SK-N-SH treated with all-trans-retinoic acid at 6 μM for 48 hours (cell line): ENCODE data around the gene OSER1.

Experiments
- ATAC-seq: fragments of 200-7000 bp; cut with Tn5 transposase; 3 replicates; pipeline ENCODE4 v1.9.1; 2020; ENCODE audit warnings: mild to moderate bottlenecking, moderate library complexity
- ARNTL ChIP-seq: fragments of 450-650 bp; formaldehyde crosslinking; IDR thresholded peaks from 2 replicates; pipeline ENCODE4 v1.5.0; 2020; ENCODE audit warnings: low read depth, mild to moderate bottlenecking, moderate library complexity, borderline replicate concordance
- CSDC2 ChIP-seq: fragments of 250-450 bp; sonication (Bioruptor Pico); IDR thresholded peaks from 2 replicates; pipeline ENCODE4 v1.5.0; 2020; ENCODE audit warnings: mild to moderate bottlenecking, moderate library complexity
- CSRNP3 ChIP-seq: fragments of 250-450 bp; sonication (Bioruptor Pico); IDR thresholded peaks from 2 replicates; pipeline ENCODE4 v1.5.1; 2021; ENCODE audit warnings: mild to moderate bottlenecking, moderate library complexity
- ESRRG ChIP-seq: fragments of 250-450 bp; sonication (Bioruptor Pico); IDR thresholded peaks from 2 replicates; pipeline ENCODE4 v1.6.1; 2021; ENCODE audit warnings: mild to moderate bottlenecking
- GLIS3 ChIP-seq: fragments of 250-450 bp; sonication (Bioruptor Pico); IDR thresholded peaks from 2 replicates; pipeline ENCODE4 v1.5.0; 2020; ENCODE audit warnings: mild to moderate bottlenecking, moderate library complexity
- ISL1 ChIP-seq: fragments of 250-450 bp; sonication (Bioruptor Pico); IDR thresholded peaks from 2 replicates; pipeline ENCODE4 v2.1.2; 2022; ENCODE audit warnings: mild to moderate bottlenecking, moderate library complexity
- OSR1 ChIP-seq: fragments of 250-450 bp; sonication (Bioruptor Pico); IDR thresholded peaks from 2 replicates; pipeline ENCODE4 v1.8.0; 2022; ENCODE audit warnings: moderate library complexity, mild to moderate bottlenecking, inconsistent platforms
- PATZ1 ChIP-seq: fragments of 250-450 bp; sonication (Bioruptor Pico); IDR thresholded peaks from 2 replicates; pipeline ENCODE4 v1.8.0; 2020; ENCODE audit warnings: mild to moderate bottlenecking, moderate library complexity, borderline replicate concordance
- PPARA ChIP-seq: fragments of 250-450 bp; sonication (Bioruptor Pico); IDR thresholded peaks from 2 replicates; pipeline ENCODE4 v1.5.0; 2020; ENCODE audit warnings: mild to moderate bottlenecking, borderline replicate concordance
- RARB ChIP-seq: fragments of 250-450 bp; sonication (Bioruptor Pico); IDR thresholded peaks from 2 replicates; pipeline ENCODE4 v1.8.0; 2021; ENCODE audit warnings: mild to moderate bottlenecking, moderate library complexity
- TCF4 ChIP-seq: fragments of 250-450 bp; sonication (Bioruptor Pico); IDR thresholded peaks from 2 replicates; pipeline ENCODE4 v1.8.0; 2021; ENCODE audit warnings: mild to moderate bottlenecking, moderate library complexity, borderline replicate concordance
- TOX ChIP-seq: fragments of 250-450 bp; sonication (Bioruptor Pico); IDR thresholded peaks from 2 replicates; pipeline ENCODE4 v1.8.0; 2021; ENCODE audit warnings: mild to moderate bottlenecking, moderate library complexity, borderline replicate concordance
- TSHZ2 ChIP-seq: fragments of 250-450 bp; sonication (Bioruptor Pico); IDR thresholded peaks from 2 replicates; pipeline ENCODE4 v1.5.0; 2020; ENCODE audit warnings: mild to moderate bottlenecking, moderate library complexity
- ZC3H10 ChIP-seq: fragments of 250-450 bp; sonication (Bioruptor Pico); IDR thresholded peaks from 2 replicates; pipeline ENCODE4 v1.5.1; 2021; ENCODE audit warnings: mild to moderate bottlenecking, moderate library complexity
- ZFP3 ChIP-seq: fragments of 250-450 bp; sonication (Bioruptor Pico); IDR thresholded peaks from 2 replicates; pipeline ENCODE4 v1.5.0; 2020; ENCODE audit warnings: mild to moderate bottlenecking, moderate library complexity
- ZNF565 ChIP-seq: fragments of 450-650 bp; formaldehyde crosslinking; conservative IDR thresholded peaks from 2 replicates; pipeline ENCODE4 v1.5.0; 2020; ENCODE audit warnings: low read depth, mild to moderate bottlenecking, moderate library complexity
- ZNF70 ChIP-seq: fragments of 450-650 bp; formaldehyde crosslinking; IDR thresholded peaks from 2 replicates; pipeline ENCODE4 v1.5.0; 2020; ENCODE audit warnings: mild to moderate bottlenecking, moderate library complexity
- ZNF8 ChIP-seq: fragments of 450-650 bp; formaldehyde crosslinking; IDR thresholded peaks from 2 replicates; pipeline ENCODE4 v1.5.0; 2020; ENCODE audit warnings: mild to moderate bottlenecking, moderate library complexity

Gene OSER1

GRCh38 chr20:44166477-44166876 lies 44.1 kb downstream of the OSER1 start (continued):
- no peak for TF ChIP-seq TSHZ2 (CRISPR knock-in tag)

GRCh38 chr20:44166008-44166407 lies 44.6 kb downstream of the OSER1 start:
- TF ChIP-seq ZFP3 (CRISPR knock-in tag) (no peak), TOX (CRISPR knock-in tag) (0 out of 2 replicates have a peak, but pooled peaks have one; percentile 56), ISL1 (CRISPR knock-in tag) (0 out of 2 replicates have a peak, but pooled peaks have one; percentile 16), ZNF565 (CRISPR knock-in tag) (no peak), TCF4 (CRISPR knock-in tag) (no peak)
- peak; percentile 73 for ATAC-seq

GRCh38 chr20:44160133-44160532 lies 50.4 kb downstream of the OSER1 start:
- TF ChIP-seq PATZ1 (CRISPR knock-in tag): no peak
- no peak for TF ChIP-seq ZNF8
- TF ChIP-seq CSDC2 (CRISPR knock-in tag): no peak
- TF ChIP-seq CSRNP3 (CRISPR knock-in tag): no peak
- TF ChIP-seq ESRRG: no peak
- TF ChIP-seq TOX (CRISPR knock-in tag): no peak
- TF ChIP-seq OSR1: no peak
- no peak for TF ChIP-seq TCF4 (CRISPR knock-in tag)
- TF ChIP-seq ZNF70 (CRISPR knock-in tag): no peak
- no peak for TF ChIP-seq ARNTL (CRISPR knock-in tag)
- no peak for TF ChIP-seq ZC3H10 (CRISPR knock-in tag)
- no peak for ATAC-seq

GRCh38 chr20:44159711-44160110 lies 50.9 kb downstream of the OSER1 start:
- TF ChIP-seq TOX (CRISPR knock-in tag) (no peak), TSHZ2 (CRISPR knock-in tag) (no peak), GLIS3 (CRISPR knock-in tag) (no peak), ZNF565 (CRISPR knock-in tag) (no peak), PPARA (CRISPR knock-in tag) (no peak), RARB (CRISPR knock-in tag) (no peak), OSR1 (no peak), CSDC2 (CRISPR knock-in tag) (no peak), TCF4 (CRISPR knock-in tag) (no peak), ARNTL (CRISPR knock-in tag) (no peak), ZC3H10 (CRISPR knock-in tag) (no peak), ISL1 (CRISPR knock-in tag) (no peak), PATZ1 (CRISPR knock-in tag) (no peak)
- no peak for ATAC-seq
